GM12872 (cell line): ENCODE results near the gene P2RX6.

Source experiments
- CTCF ChIP-seq: IDR thresholded peaks from 3 replicates; pipeline ENCODE4 v1.5.1; 2011; ENCODE audit warnings: low read depth, mild to moderate bottlenecking, low read length, moderate library complexity; ENCODE audit not compliant: insufficient read depth

P2RX6 gene

GRCh38 chr22:21032037-21032867 lies 17.3 kb downstream of the P2RX6 start, which contains the start of gene SLC7A4:
SLC7A4 (minus strand) TSS chr22:21032561; CDS start chr22:21031812, 749 bp downstream.
- no peak for TF ChIP-seq CTCF

- no peak for TF ChIP-seq CTCF
Measured at GRCh38 chr22:21032868-21033688, 18.1 kb downstream of the P2RX6 start.

- no peak for TF ChIP-seq CTCF
Measured at GRCh38 chr22:21033895-21034294, 18.9 kb downstream of the P2RX6 start.

- TF ChIP-seq CTCF = no peak
Measured at GRCh38 chr22:21034989-21035388, 20.0 kb downstream of the P2RX6 start.

GRCh38 chr22:21038405-21038804 lies 23.4 kb downstream of the P2RX6 start:
- no peak for TF ChIP-seq CTCF

- TF ChIP-seq CTCF = no peak
Measured at GRCh38 chr22:21041937-21042336, 27.0 kb downstream of the P2RX6 start.
